Naive B cell (primary cell): Measurements from ENCODE around the gene HOTAIR. TPM values are rescaled to one million over a fixed set of nuclear protein-coding genes. Genes with fewer than 3 reads are reported as not detected.

Experiments used
- ATAC-seq, 2 donors: fragments of 150-1000 bp; cut with Tn5 transposase; 2 replicates each; pipeline ENCODE4 v1.10.0; 2021; ENCODE audit warnings: low read depth in 2 of 2, mild to moderate bottlenecking in 2 of 2, moderate library complexity in 2 of 2
- DNase-seq: peaks from one replicate; pipeline ENCODE4 v3.0.0; 2022
- H3K27ac Mint-ChIP-seq, 6 donors: one replicate each; pipeline ENCODE4 v1.8.0; 2020 to 2022; ENCODE audit warnings: mild to moderate bottlenecking in 6 of 6, mixed read lengths in 6 of 6, moderate library complexity in 5 of 6, inconsistent platforms in 2 of 6
- H3K27me3 Mint-ChIP-seq, 3 donors: one replicate each; pipeline ENCODE4 v1.8.0; 2021 to 2022; ENCODE audit warnings: mixed read lengths in 3 of 3, mild to moderate bottlenecking in 1 of 3
- H3K36me3 Mint-ChIP-seq, 2 donors: one replicate each; pipeline ENCODE4 v1.8.0; 2020 to 2022; ENCODE audit warnings: mixed read lengths in 2 of 2, inconsistent platforms in 1 of 2, mild to moderate bottlenecking in 1 of 2
- H3K4me1 Mint-ChIP-seq, 3 donors: one replicate each; pipeline ENCODE4 v1.8.0; 2020 to 2022; ENCODE audit warnings: mixed read lengths in 3 of 3, inconsistent platforms in 1 of 3, mild to moderate bottlenecking in 1 of 3, moderate library complexity in 1 of 3
- H3K4me3 Mint-ChIP-seq, 8 donors: one replicate each; pipeline ENCODE4 v1.8.0; 2020 to 2022; ENCODE audit warnings: mild to moderate bottlenecking in 8 of 8, mixed read lengths in 8 of 8, moderate library complexity in 8 of 8, inconsistent platforms in 2 of 8
- H3K9me3 Mint-ChIP-seq, 7 donors: one replicate each; pipeline ENCODE4 v1.8.0; 2020 to 2022; ENCODE audit warnings: mixed read lengths in 7 of 7, mild to moderate bottlenecking in 5 of 7, inconsistent platforms in 2 of 7, moderate library complexity in 1 of 7
- polyA plus RNA-seq, 6 donors: library from polyadenylated mRNA; unstranded; fragments of 300-500 nt; fragmentation: Illumina TruSeq; gene quantifications; one replicate each; pipeline ENCODE4 v1.2.3, GENCODE V29; 2021; ENCODE audit warnings: low read depth in 6 of 6

The HOTAIR gene
- polyA plus RNA-seq, 6 donors from 2014 or later = not detected

- Mint-ChIP-seq H3K4me3 (peak overlapping the region; percentile 15 to 83 (median 52)), H3K27ac (peak overlapping the region in 4 of 6 donors; percentile 85 to 95 (median 92)), H3K27me3 (peaks cover 75 to 93% (median 93%) of the 10 kb centered on the region in 3 donors), H3K9me3 (peaks cover 0 to 37% (median 10%) of the 10 kb centered on the region in 7 donors), H3K36me3 (peaks cover 0 to 26% of the 10 kb centered on the region in 2 donors), H3K4me1 (peaks cover 30 to 53% (median 44%) of the 10 kb centered on the region in 3 donors)
- ATAC-seq = no peak
- no peak for DNase-seq
Observed at GRCh38 chr12:53985692-53985993, 10.9 kb upstream of the HOTAIR start.

GRCh38 chr12:53984901-53985691 lies 10.3 kb upstream of the HOTAIR start, which contains the start of gene HOXC10:
TSS of gene HOXC10 (plus strand) at chr12:53985146. CDS start at chr12:53985260, 114 bp downstream.
- peaks cover 0 to 25% of the 10 kb centered on the region in 2 donors for H3K36me3 Mint-ChIP-seq
- DNase-seq (no peak), ATAC-seq (no peak)
- H3K27me3 Mint-ChIP-seq = peaks cover 74 to 93% (median 93%) of the 10 kb centered on the region in 3 donors
- peaks cover 26 to 48% (median 42%) of the 10 kb centered on the region in 3 donors for H3K4me1 Mint-ChIP-seq
- H3K9me3 Mint-ChIP-seq = peaks cover 0 to 37% (median 10%) of the 10 kb centered on the region in 7 donors
- H3K27ac Mint-ChIP-seq = peak within 1 kb of the TSS in 4 of 6 donors; percentile 85 to 95 (median 92)
- peak within 1 kb of the TSS; percentile 50 to 86 (median 61) for H3K4me3 Mint-ChIP-seq

GRCh38 chr12:53983950-53984572 lies 9.3 kb upstream of the HOTAIR start:
- H3K27ac Mint-ChIP-seq = peak overlapping the region in 3 of 6 donors; percentile 51 to 92 (median 92)
- ATAC-seq (no peak), DNase-seq (no peak)
- peak overlapping the region in 7 of 8 donors; percentile 15 to 77 (median 35) for H3K4me3 Mint-ChIP-seq
- peaks cover 74 to 93% (median 93%) of the 10 kb centered on the region in 3 donors for H3K27me3 Mint-ChIP-seq
- peaks cover 0 to 32% of the 10 kb centered on the region in 2 donors for H3K36me3 Mint-ChIP-seq
- H3K4me1 Mint-ChIP-seq = peaks cover 16 to 37% (median 32%) of the 10 kb centered on the region in 3 donors
- peaks cover 0 to 32% (median 10%) of the 10 kb centered on the region in 7 donors for H3K9me3 Mint-ChIP-seq

- Mint-ChIP-seq H3K9me3 (peaks cover 0 to 32% (median 10%) of the 10 kb centered on the region in 7 donors), H3K36me3 (peaks cover 0 to 31% of the 10 kb centered on the region in 2 donors), H3K27me3 (peaks cover 73 to 93% (median 93%) of the 10 kb centered on the region in 3 donors), H3K27ac (peak overlapping the region in 3 of 6 donors; percentile 51 to 92 (median 92)), H3K4me1 (peaks cover 14 to 34% (median 27%) of the 10 kb centered on the region in 3 donors), H3K4me3 (peak overlapping the region in 3 of 8 donors; percentile 54 to 77 (median 68))
- ATAC-seq = no peak
- DNase-seq = no peak
Observed at GRCh38 chr12:53983568-53983949, 8.8 kb upstream of the HOTAIR start.

GRCh38 chr12:53982648-53983567 lies 8.2 kb upstream of the HOTAIR start:
- ATAC-seq (no peak), DNase-seq (no peak)
- H3K4me1 Mint-ChIP-seq = peaks cover 10 to 32% (median 22%) of the 10 kb centered on the region in 3 donors
- peak overlapping the region in 4 of 8 donors; percentile 18 to 68 (median 54) for H3K4me3 Mint-ChIP-seq
- peaks cover 0 to 25% of the 10 kb centered on the region in 2 donors for H3K36me3 Mint-ChIP-seq
- H3K27ac Mint-ChIP-seq = peak overlapping the region in 4 of 6 donors; percentile 28 to 96 (median 80)
- H3K27me3 Mint-ChIP-seq = peaks cover 73 to 93% (median 93%) of the 10 kb centered on the region in 3 donors
- peaks cover 0 to 30% (median 10%) of the 10 kb centered on the region in 7 donors for H3K9me3 Mint-ChIP-seq

GRCh38 chr12:53981634-53982565 lies 7.1 kb upstream of the HOTAIR start:
- Mint-ChIP-seq H3K36me3 (peaks cover 0 to 25% of the 10 kb centered on the region in 2 donors), H3K9me3 (peaks cover 0 to 25% (median 10%) of the 10 kb centered on the region in 7 donors), H3K4me1 (peaks cover 10 to 32% (median 22%) of the 10 kb centered on the region in 3 donors), H3K27ac (peak overlapping the region in 4 of 6 donors; percentile 38 to 92 (median 72)), H3K27me3 (peaks cover 72 to 93% (median 85%) of the 10 kb centered on the region in 3 donors), H3K4me3 (peak overlapping the region in 4 of 8 donors; percentile 3 to 45 (median 10))
- DNase-seq = no peak
- no peak for ATAC-seq

- peaks cover 10 to 24% (median 22%) of the 10 kb centered on the region in 3 donors for H3K4me1 Mint-ChIP-seq
- DNase-seq = no peak
- peaks cover 0 to 27% (median 10%) of the 10 kb centered on the region in 7 donors for H3K9me3 Mint-ChIP-seq
- peaks cover 69 to 93% (median 80%) of the 10 kb centered on the region in 3 donors for H3K27me3 Mint-ChIP-seq
- H3K27ac Mint-ChIP-seq = peak overlapping the region in 3 of 6 donors; percentile 10 to 94 (median 48)
- peak overlapping the region in 2 of 8 donors; percentile 34 to 65 for H3K4me3 Mint-ChIP-seq
- peaks cover 0 to 27% of the 10 kb centered on the region in 2 donors for H3K36me3 Mint-ChIP-seq
- no peak for ATAC-seq
Observed at GRCh38 chr12:53980802-53981496, 6.2 kb upstream of the HOTAIR start.

GRCh38 chr12:53980104-53980801 lies 5.5 kb upstream of the HOTAIR start:
- H3K27ac Mint-ChIP-seq = peak overlapping the region in 4 of 6 donors; percentile 41 to 94 (median 45)
- ATAC-seq (no peak), DNase-seq (no peak)
- peaks cover 0 to 27% of the 10 kb centered on the region in 2 donors for H3K36me3 Mint-ChIP-seq
- H3K4me3 Mint-ChIP-seq = peak overlapping the region in 2 of 8 donors; percentile 65 to 68
- peaks cover 0 to 30% (median 10%) of the 10 kb centered on the region in 7 donors for H3K9me3 Mint-ChIP-seq
- H3K27me3 Mint-ChIP-seq = peaks cover 76 to 94% (median 80%) of the 10 kb centered on the region in 3 donors
- peaks cover 13 to 25% (median 24%) of the 10 kb centered on the region in 3 donors for H3K4me1 Mint-ChIP-seq

GRCh38 chr12:53978477-53979356 lies 4.0 kb upstream of the HOTAIR start:
- peak overlapping the region in 2 of 8 donors; percentile 44 to 64 for H3K4me3 Mint-ChIP-seq

More at GRCh38 chr12:53978477-53979356, 4.0 kb upstream of the HOTAIR start:
- H3K27me3 Mint-ChIP-seq = peaks cover 74 to 90% (median 80%) of the 10 kb centered on the region in 3 donors
- ATAC-seq (no peak), DNase-seq (no peak)
- peaks cover 0 to 30% (median 10%) of the 10 kb centered on the region in 7 donors for H3K9me3 Mint-ChIP-seq
- H3K27ac Mint-ChIP-seq = peak overlapping the region in 1 of 6 donors; percentile 73
- peaks cover 0 to 22% of the 10 kb centered on the region in 2 donors for H3K36me3 Mint-ChIP-seq
- peaks cover 10 to 21% (median 21%) of the 10 kb centered on the region in 3 donors for H3K4me1 Mint-ChIP-seq
